GM21447 (cell line): ENCODE results near the gene TOR4A.

Experiments used
- ATAC-seq: cut with Tn5 transposase; IDR thresholded peaks from one replicate; pipeline ENCODE4 v1.9.1; 2021; ENCODE audit not compliant: unreplicated experiment

Gene TOR4A

DNA sequence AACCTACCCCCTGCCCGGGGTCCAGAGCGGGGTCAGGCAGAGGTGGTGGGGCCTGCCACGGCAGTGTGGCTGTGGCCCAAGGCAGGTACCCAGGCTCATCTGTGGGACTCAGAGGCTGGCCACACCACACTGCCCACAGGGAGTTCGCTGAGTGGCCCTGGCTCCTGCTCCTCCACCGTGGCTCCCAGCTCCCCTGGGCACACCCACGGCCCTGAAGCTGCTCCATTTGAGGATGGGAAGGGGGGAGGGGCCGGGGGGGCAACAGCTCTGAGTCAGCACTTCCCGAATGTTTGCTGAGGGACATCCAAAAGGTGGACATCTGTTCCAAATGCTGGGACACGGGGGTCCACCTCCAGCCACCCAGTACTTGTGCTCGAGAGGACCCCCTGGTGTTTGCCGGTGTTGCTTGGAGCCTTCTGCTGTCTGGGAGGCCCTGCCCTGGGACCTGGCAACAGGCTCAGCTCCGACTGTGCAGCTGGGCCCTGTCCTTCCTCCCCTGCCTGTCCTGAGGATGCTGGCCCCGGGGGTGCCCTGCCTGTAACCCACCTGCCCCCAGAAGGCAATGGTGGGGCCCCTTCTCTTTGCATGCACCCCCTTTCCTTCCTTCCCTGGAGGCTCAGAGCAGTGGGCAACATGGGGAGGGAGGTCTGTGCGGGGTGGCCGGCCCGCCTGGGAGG, 27.0 kb downstream of the TOR4A start:
- no peak for ATAC-seq

- no peak for ATAC-seq
These were observed 27.7 kb downstream of the TOR4A start for GRCh38 chr9:137305060-137305797.

GRCh38 chr9:137305798-137306065, 28.2 kb downstream of the TOR4A start:
- ATAC-seq, result no peak

DNA sequence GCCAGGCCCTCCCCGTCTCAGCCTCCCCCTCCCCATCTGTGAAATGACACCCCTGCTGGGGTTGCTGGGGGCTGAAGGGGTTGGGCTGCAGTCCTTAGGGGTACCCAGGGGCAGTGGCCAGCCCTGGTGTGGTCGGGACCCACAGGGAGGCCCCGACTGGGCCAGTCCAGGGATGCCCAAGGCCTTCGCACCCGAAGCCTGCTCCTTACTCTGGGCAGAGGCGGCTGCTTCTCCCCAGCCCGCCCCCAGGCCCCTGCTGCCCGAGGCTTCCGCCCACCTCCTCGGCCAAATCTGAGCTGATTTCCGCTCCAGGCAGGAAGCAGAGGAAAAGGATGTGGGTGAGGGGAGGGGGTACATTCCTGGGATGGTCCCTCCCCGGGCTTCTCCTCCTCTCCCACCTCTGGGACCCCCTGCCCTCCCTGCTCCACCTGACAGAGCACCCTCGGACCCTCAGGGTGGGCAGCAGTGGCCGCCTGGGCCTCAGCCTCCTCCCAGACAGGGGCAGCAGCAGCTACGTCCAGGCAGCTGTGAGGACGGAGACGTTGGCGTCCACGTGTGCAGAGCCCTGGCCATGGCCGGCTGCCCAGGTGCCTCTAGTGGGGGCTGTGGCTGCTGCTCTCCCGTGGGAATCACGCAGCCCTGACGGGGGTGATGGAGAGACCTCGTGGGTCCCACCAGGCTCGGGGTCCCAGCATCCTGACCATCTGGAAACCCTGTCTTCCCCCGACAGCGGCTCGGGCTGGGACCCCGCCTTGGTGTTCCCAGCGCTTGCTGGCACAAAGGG, 28.7 kb downstream of the TOR4A start:
- no peak for ATAC-seq

GRCh38 chr9:137306850-137307254, 29.3 kb downstream of the TOR4A start:
- no peak for ATAC-seq

GRCh38 chr9:137307255-137308056, 29.9 kb downstream of the TOR4A start:
- no peak for ATAC-seq

DNA sequence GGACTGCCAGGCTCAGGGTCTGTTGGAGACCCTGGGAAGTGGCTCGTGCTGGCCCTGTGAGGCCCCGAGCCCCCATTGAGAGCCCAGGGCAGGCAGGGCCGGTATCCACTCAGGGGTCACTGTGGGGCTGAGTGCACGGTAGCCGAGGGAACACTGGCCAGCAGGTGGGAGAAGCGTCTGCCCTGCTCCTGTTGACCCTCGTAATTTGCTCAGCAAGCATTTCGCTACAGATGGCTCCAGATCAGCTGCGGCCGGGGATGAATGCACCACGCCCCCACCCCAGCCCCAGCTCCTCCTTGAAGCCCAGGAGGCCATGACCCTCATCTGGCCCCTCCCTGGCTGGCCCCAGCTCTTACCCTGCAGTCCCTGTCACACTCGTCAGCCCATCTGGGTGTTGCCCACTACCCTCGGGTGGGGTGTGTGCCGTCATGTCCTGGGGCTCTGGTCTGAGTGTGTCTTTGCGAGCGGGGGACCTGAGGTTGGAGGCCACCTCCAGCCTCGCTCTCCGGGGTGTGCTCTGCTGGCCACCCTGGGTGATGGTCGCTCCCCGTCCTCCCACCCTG, 30.6 kb downstream of the TOR4A start:
- ATAC-seq, result no peak

DNA sequence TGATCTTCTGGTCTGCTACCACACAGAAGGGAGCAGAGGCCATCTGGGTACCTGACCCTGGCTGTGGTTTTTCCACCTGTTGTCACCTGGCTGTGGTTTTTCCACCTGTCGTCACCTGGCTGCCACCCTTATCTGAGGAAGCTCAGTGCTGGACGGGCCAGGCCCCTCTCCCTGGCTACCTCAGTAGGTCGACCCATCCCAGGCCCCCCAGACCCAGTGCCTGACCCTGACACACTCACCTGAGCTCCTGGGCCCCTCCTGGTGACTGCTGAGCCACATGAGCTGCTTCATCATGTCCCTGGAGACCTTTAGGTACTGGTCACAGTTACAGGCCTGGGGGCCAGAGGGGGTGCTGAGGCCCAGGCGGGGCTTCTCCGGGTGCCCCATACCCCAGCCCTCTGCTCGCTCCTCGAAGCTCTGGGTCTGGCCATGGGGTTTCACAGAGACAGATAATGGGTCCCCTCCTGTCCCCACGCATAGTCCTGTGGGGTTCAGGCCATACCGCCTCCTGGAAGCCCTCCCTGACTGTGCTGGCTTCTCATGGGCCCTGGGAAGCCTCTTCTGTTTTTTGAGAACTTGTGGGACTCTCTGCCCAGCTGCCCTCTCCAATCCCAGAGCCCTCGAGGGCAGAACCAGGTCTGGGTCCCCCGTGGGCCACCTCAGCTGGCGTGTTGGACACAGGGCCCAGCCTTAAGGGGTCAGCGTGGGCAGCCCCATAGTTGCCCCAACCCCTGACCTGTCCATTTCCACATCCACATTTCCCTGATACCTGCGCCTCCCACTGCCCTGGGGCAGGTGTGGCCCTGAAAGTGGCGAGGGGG, 32.1 kb downstream of the TOR4A start:
- no peak for ATAC-seq

DNA sequence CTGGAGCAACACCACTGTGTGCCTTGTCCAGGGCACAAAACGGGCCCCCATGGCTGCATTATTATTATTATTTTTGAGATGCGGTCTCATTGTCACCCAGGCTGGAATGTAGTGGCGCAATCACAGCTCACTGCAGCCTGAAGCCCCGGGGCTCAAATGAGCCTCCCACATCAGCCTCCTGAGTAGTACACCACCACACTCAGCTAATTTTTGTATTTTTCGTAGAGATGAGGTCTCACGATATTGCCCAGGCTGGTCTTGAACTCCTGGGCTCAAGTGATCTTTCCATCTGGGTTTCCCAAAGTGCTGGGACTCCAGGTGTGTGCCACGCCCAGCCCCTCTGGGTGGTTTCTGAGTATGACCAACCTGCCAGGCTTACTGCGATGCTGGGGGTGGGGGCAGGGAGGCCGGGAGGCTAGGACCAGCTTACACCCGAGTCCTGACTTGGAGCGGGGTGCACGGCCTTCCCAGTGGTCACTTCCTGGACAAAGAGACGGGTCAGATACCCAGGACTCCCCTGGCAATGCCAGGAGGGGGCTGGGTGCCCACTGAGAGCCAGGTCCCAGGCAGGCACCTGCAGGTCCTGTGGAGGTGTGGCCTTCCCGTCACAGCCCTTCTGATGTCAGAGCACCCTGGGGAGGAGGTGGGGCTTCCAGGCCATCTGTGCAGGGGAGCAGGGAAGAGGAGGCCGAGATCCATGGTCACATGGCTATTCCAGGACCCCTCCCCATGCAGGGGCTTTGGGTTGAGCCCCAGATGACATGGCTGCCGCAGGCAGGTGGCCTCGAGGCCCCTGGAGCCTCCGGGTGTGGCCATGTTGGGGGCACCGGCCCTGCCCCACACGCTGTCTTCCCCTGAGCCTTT, 32.9 kb downstream of the TOR4A start:
- ATAC-seq, result no peak

- ATAC-seq, result no peak
These were observed 33.9 kb downstream of the TOR4A start for GRCh38 chr9:137311171-137311985.

DNA sequence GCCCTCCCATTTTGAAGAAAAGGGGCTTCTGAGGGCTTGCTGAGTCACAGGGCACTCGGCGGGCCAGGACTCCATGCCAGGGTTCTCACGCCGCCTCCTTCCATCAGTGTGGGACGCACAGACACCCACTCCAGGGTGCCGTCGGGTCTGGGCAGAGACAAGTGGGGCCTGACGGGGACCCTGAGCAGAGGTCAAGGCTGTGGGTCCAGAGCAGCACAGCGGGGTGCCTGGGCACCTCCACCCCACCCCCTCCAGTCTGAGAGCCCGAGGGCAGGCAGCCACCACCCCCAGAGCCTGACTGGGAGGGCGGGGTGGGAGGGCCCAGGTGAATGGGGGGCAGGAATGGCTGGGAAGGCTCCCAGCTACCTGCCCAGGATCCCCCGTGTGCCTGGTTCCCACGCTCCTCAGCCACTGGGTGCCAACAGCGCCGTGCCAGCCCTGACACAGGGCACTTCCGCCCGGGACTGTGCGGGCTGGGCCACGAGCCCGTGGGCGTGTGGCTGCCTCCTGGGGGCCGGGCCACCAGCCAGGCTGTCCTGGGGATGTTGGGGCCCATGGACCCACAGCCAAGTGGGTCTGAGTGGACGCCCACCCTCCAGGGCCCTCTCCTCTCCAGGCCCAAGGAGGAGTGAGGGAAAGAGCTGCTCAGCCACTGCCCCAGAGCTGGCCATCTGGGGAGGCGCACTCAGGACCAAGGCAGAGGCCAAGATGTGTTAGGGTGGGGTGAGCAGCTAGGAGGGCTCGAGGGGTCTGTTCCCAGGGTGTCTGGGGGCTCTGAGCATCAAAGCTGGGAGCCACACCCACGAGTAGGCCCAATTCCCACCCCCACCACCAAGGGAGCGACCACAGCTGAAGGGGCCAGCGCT, 34.7 kb downstream of the TOR4A start:
- no peak for ATAC-seq

GRCh38 chr9:137312852-137313325, 35.4 kb downstream of the TOR4A start:
- ATAC-seq, result no peak

DNA sequence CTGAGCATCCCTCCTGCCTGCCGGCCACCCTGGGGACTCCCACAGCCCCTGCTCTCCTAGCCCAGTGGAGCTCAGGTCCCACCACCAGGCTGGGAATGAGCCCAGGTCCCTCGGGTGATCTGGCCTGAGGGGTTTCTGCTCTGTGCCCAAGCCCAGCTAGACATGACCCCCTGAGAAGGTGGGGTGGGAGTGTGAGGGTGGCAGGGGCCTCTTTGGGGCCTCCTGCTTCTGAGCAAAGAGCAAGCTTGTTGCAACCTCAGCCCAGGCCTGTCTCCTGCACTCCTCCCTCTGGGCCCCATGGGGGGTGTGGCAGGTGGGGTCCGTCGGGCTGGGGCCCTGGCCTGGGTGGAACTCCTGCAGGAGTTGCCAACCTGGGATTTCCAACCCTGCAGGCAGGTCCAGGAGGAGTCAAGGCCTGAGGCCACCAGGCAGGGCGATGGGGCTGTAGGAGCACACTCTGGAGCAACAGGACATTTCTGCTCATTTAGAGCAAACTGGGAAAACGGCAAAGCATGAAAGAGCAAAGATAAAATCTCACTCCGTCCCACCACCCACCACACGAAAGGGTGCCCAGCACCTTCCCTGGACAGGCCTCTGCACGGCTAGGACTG, 35.9 kb downstream of the TOR4A start:
- no peak for ATAC-seq

- ATAC-seq, result no peak
These were observed 36.5 kb downstream of the TOR4A start for GRCh38 chr9:137313956-137314560.

DNA sequence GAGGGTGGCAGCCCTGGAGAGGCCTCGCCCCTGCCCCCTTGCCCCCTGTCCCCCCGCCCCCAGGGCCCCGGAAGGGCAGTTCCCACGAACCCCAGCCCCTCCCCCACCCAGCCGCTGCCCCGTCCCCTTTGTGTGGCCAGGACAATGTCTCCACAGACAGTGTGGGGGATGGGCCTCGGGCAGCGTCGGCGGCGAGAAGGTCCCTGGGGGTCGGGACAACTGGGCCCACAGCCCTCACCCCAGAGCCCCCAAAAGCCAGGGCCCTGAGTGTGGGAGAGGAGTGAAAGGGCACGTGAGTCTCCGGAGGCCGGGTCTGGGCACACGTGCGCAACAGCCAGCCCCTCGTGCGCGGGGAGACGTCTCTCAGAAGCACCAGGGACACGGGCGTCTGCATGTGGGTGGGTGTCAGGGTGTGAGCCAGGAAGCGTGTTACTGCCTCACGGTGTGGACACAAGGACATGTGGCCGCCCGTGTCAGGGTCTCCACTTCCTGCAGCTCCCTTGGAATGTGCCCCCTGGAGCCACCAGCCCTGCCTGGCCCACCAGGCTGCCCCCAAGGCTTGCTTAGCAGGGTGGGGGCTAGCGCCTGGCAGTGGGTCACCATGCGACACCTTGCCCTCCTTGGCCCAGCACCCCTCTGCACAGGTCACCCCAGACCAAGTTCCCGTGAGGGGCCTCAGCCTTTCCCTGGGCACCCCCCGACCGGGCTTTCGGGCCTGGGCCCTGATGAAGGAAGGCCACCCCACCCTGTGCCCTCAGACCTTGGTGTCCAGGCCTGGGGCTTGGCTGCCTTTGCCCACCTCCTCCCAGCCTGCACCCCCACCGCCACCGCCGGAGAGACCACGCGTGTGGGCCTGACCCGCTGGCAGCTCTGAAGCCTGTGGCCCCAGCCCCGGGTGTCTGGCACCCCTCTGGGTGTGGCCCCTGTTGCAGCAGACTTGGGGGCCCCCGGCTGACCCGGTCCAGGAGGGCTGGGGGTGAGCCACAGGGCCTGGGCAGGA, 37.3 kb downstream of the TOR4A start:
- no peak for ATAC-seq
